ENCODE data around the gene CENPM. TPM values are rescaled to one million over a fixed set of nuclear protein-coding genes. Genes with fewer than 3 reads are reported as not detected.

The CENPM gene
- polyA plus RNA-seq, 1 of the 3 experiments (the other 2 are of a cell fraction): 15.6 TPM

- TF ChIP-seq REST (IDR thresholded peaks at IDR 0.05; ENCODE audit: low read depth, low read length) (no peak), TAF1 (IDR thresholded peaks at IDR 0.05; ENCODE audit: borderline replicate concordance, low read depth, low read length) (no peak), ZBTB33 (IDR thresholded peaks at IDR 0.05; ENCODE audit: borderline replicate concordance, low read depth) (no peak), RXRA (IDR thresholded peaks at IDR 0.05; ENCODE audit: borderline replicate concordance, low read depth) (no peak), SIN3A (IDR thresholded peaks at IDR 0.05; ENCODE audit: borderline replicate concordance, low read depth, low read length) (no peak), POLR2AphosphoS5 (IDR thresholded peaks at IDR 0.05; ENCODE audit: low read depth, low read length) (no peak), EP300 (IDR thresholded peaks at IDR 0.05; ENCODE audit: borderline replicate concordance in 1 of 2, low read depth in 1 of 2, low read length in 1 of 2) (no peak), MAX (IDR thresholded peaks at IDR 0.05; ENCODE audit: low read depth) (no peak), MEF2A (IDR thresholded peaks at IDR 0.05; ENCODE audit: borderline replicate concordance, low read depth) (no peak)
Measured at GRCh38 chr22:41971431-41971830, 24.5 kb upstream of the CENPM start (continued).

GRCh38 chr22:41970601-41971000, 23.6 kb upstream of the CENPM start:
- POLR2A ChIA-PET: no interaction called here

More at GRCh38 chr22:41970601-41971000, 23.6 kb upstream of the CENPM start:
- H3F3A ChIP-seq (replicated peaks; ENCODE audit: insufficient read depth): no peaks in the 10 kb centered on the region
- H3K9me2 ChIP-seq: no peaks in the 10 kb centered on the region
- H3K9me3 ChIP-seq: no peaks in the 10 kb centered on the region
- DNase-seq: no peak
- H3K4me3 ChIP-seq (ENCODE audit: low read depth in 2 of 2, low read length in 1 of 2): no peak overlapping the region
- TF ChIP-seq CTCF (IDR thresholded peaks at IDR 0.05) (no peak), MAX (IDR thresholded peaks at IDR 0.05; ENCODE audit: low read depth) (no peak), JUND (IDR thresholded peaks at IDR 0.05) (no peak), USF2 (IDR thresholded peaks at IDR 0.05; ENCODE audit: borderline replicate concordance, low read depth, low read length) (no peak), NFIC (IDR thresholded peaks at IDR 0.05; ENCODE audit: borderline replicate concordance) (no peak), RAD21 (IDR thresholded peaks at IDR 0.05; ENCODE audit: low read length) (no peak), RCOR1 (IDR thresholded peaks at IDR 0.05; ENCODE audit: low read length) (no peak), GABPA (IDR thresholded peaks at IDR 0.05; ENCODE audit: low read depth) (no peak), RFX5 (IDR thresholded peaks at IDR 0.05; ENCODE audit: low read length) (no peak), TEAD4 (IDR thresholded peaks at IDR 0.05; ENCODE audit: borderline replicate concordance, insufficient read depth) (no peak), TAF1 (IDR thresholded peaks at IDR 0.05; ENCODE audit: borderline replicate concordance, low read depth, low read length) (no peak), MEF2A (IDR thresholded peaks at IDR 0.05; ENCODE audit: borderline replicate concordance, low read depth) (no peak)
- H3K9ac ChIP-seq: no peak overlapping the region
- no peaks in the 10 kb centered on the region for H3K79me2 ChIP-seq (ENCODE audit: insufficient read depth)
- no peaks in the 10 kb centered on the region for H3K36me3 ChIP-seq (replicated peaks in 1 of 2; ENCODE audit: control insufficient read depth in 1 of 2, insufficient read depth in 2 of 2, low read length in 1 of 2)
- H3K27me3 ChIP-seq (ENCODE audit: insufficient read depth): no peaks in the 10 kb centered on the region
- no peak overlapping the region for H3K4me2 ChIP-seq
- no peak overlapping the region for H3K27ac ChIP-seq (ENCODE audit: low read depth in 2 of 2, low read length in 1 of 2)
- H2AFZ ChIP-seq (ENCODE audit: low read depth): no peak overlapping the region
- CTCF ChIA-PET: interaction anchor here (1.2 kb wide), 1 partner anchor 11 kb away, joined by 3 read pairs; no protein-coding TSS in a partner anchor
- peaks cover 0 to 15% of the 10 kb centered on the region in 2 experiments; a peak in 1 of 4 replicates for H3K4me1 ChIP-seq (ENCODE audit: control insufficient read depth in 1 of 2, insufficient read depth in 2 of 2, low read depth in 1 of 2, low read length in 1 of 2)
- 52% methylated on average over 2 of the region's 2 CpGs for WGBS (ENCODE audit: low lambda C conversion rate)
- H4K20me1 ChIP-seq (ENCODE audit: insufficient read depth): no peaks in the 10 kb centered on the region
